IMR-90 (cell line): ENCODE data around the gene UNC5A. TPM values are rescaled to one million over a fixed set of nuclear protein-coding genes. Genes with fewer than 3 reads are reported as not detected.

Source experiments
- ATAC-seq: fragments of 200-7000 bp; cut with Tn5 transposase; 2 replicates; pipeline ENCODE4 v1.9.1; 2020; ENCODE audit warnings: low read depth, mild to moderate bottlenecking, moderate library complexity
- BruUV-seq: library from RNA; stranded (reverse); fragments of 400-500 nt; replicated peaks from 2 replicates; lab custom pipeline; 2021; lab: Mats Ljungman, UMichigan
- CTCF ChIA-PET: fragments of 300-600 bp; formaldehyde crosslinking; extraction: SDS; loops from one replicate; lab custom pipeline; 2021; ENCODE audit warnings: antibody characterized with exemption; lab: Yijun Ruan, JAX
- POLR2A ChIA-PET: fragments of 300-600 bp; sonication (Branson Sonifier 250); formaldehyde crosslinking; loops from one replicate; lab custom pipeline; 2022; ENCODE audit warnings: antibody characterized with exemption; ENCODE audit not compliant: unreplicated experiment; lab: Charles Lee
- DNase-seq: peaks from one replicate; pipeline ENCODE4 v3.0.0; 2013
- H2AFZ ChIP-seq: replicated peaks from 2 replicates; pipeline ENCODE3; 2013; ENCODE audit warnings: low read length, mild to moderate bottlenecking; ENCODE audit not compliant: poor library complexity
- H2AK5ac ChIP-seq: 2 replicates; pipeline ENCODE4 v1.6.1; 2013; ENCODE audit warnings: low read depth, low read length, inconsistent platforms
- H2AK9ac ChIP-seq: replicated peaks from 2 replicates; pipeline ENCODE3; 2013; ENCODE audit warnings: mild to moderate bottlenecking, low read depth, low read length, moderate library complexity; ENCODE audit not compliant: poor library complexity
- H2BK120ac ChIP-seq: 2 replicates; pipeline ENCODE4 v1.6.1; 2013; ENCODE audit warnings: low read depth, low read length, inconsistent platforms
- H2BK15ac ChIP-seq: 3 replicates; pipeline ENCODE4 v1.6.1; 2013; ENCODE audit warnings: low read depth, low read length, inconsistent platforms
- H2BK20ac ChIP-seq: 2 replicates; pipeline ENCODE4 v1.6.1; 2013; ENCODE audit warnings: low read depth, mild to moderate bottlenecking, inconsistent platforms, low read length, moderate library complexity
- H2BK5ac ChIP-seq: 2 replicates; pipeline ENCODE4 v1.6.1; 2013; ENCODE audit warnings: mild to moderate bottlenecking, low read depth, low read length, inconsistent platforms; ENCODE audit not compliant: poor library complexity, severe bottlenecking
- H3K14ac ChIP-seq: replicated peaks from 2 replicates; pipeline ENCODE4 v1.6.1; 2013; ENCODE audit warnings: low read depth, low read length, inconsistent platforms
- H3K18ac ChIP-seq: 2 replicates; pipeline ENCODE4 v1.6.1; 2013; ENCODE audit warnings: low read depth, low read length, control low read depth
- H3K23ac ChIP-seq: 2 replicates; pipeline ENCODE4 v1.6.1; 2013; ENCODE audit warnings: low read depth, low read length, inconsistent platforms
- H3K27ac ChIP-seq: 2 replicates; pipeline ENCODE4 v1.5.1; 2013; ENCODE audit warnings: mild to moderate bottlenecking, control low read depth, low read length; ENCODE audit not compliant: insufficient read depth
- H3K27me3 ChIP-seq: 2 replicates; pipeline ENCODE4 v1.6.1; 2013; ENCODE audit warnings: low read length; ENCODE audit not compliant: control insufficient read depth, insufficient read depth
- H3K36me3 ChIP-seq: 2 replicates; pipeline ENCODE4 v1.6.1; 2013; ENCODE audit warnings: low read length, mixed read lengths; ENCODE audit not compliant: control insufficient read depth, insufficient read depth
- H3K4ac ChIP-seq: 2 replicates; pipeline ENCODE4 v1.6.1; 2013; ENCODE audit warnings: low read depth, low read length, inconsistent platforms
- H3K4me1 ChIP-seq: 2 replicates; pipeline ENCODE4 v1.6.1; 2013; ENCODE audit warnings: low read length, mixed read lengths; ENCODE audit not compliant: control insufficient read depth, insufficient read depth
- H3K4me2 ChIP-seq: 2 replicates; pipeline ENCODE4 v1.6.1; 2013; ENCODE audit warnings: low read depth, mild to moderate bottlenecking, control low read depth, low read length, moderate library complexity
- H3K4me3 ChIP-seq: 2 replicates; pipeline ENCODE4 v1.5.1; 2013; ENCODE audit warnings: low read depth, mild to moderate bottlenecking, control low read depth, low read length, moderate library complexity; ENCODE audit not compliant: insufficient read depth
- H3K56ac ChIP-seq: 2 replicates; pipeline ENCODE4 v1.6.1; 2013; ENCODE audit warnings: low read length, inconsistent platforms; ENCODE audit not compliant: insufficient read depth; ENCODE audit errors: extremely low read depth
- H3K79me1 ChIP-seq, 2 experiments: 2 replicates each; pipeline ENCODE4 v1.6.1; 2013; ENCODE audit warnings: low read length in 2 of 2, inconsistent platforms in 1 of 2, low read depth in 1 of 2
- H3K9ac ChIP-seq: 2 replicates; pipeline ENCODE4 v1.6.1; 2013; ENCODE audit warnings: low read depth, low read length, control low read depth
- H3K9me1 ChIP-seq: 2 replicates; pipeline ENCODE4 v1.6.1; 2013; ENCODE audit warnings: low read length, inconsistent platforms; ENCODE audit not compliant: insufficient read depth
- H3K9me3 ChIP-seq: 2 replicates; pipeline ENCODE4 v1.6.1; 2013; ENCODE audit warnings: low read length; ENCODE audit not compliant: control insufficient read depth, insufficient read depth
- H4K20me1 ChIP-seq: 2 replicates; pipeline ENCODE4 v1.6.1; 2013; ENCODE audit warnings: low read length, inconsistent platforms; ENCODE audit not compliant: insufficient read depth
- H4K5ac ChIP-seq: 2 replicates; pipeline ENCODE4 v1.6.1; 2013; ENCODE audit warnings: mild to moderate bottlenecking, low read depth, low read length, control low read depth
- H4K8ac ChIP-seq, 2 experiments: 2 replicates each; pipeline ENCODE4 v1.6.1; 2013; ENCODE audit warnings: low read depth in 2 of 2, low read length in 2 of 2, control low read depth in 1 of 2, inconsistent platforms in 1 of 2
- H4K91ac ChIP-seq: 2 replicates; pipeline ENCODE4 v1.6.1; 2013; ENCODE audit warnings: low read depth, low read length, inconsistent platforms; ENCODE audit not compliant: insufficient read depth
- BHLHE40 ChIP-seq: fragments of 150-350 bp; IDR thresholded peaks from 2 replicates; pipeline ENCODE4 v1.6.1; 2016; ENCODE audit warnings: mild to moderate bottlenecking, low read depth, low read length
- CEBPB ChIP-seq: IDR thresholded peaks from 2 replicates; pipeline ENCODE4 v1.6.1; 2012; ENCODE audit warnings: low read depth, low read length, improper control_type of control experiment
- CHD1 ChIP-seq: IDR thresholded peaks from 2 replicates; pipeline ENCODE4 v1.6.1; 2012; ENCODE audit warnings: low read depth, low read length, improper control_type of control experiment
- CTCF ChIP-seq: conservative IDR thresholded peaks from 2 replicates; pipeline ENCODE4 v1.5.1; 2012; ENCODE audit warnings: mild to moderate bottlenecking, low read depth, low read length, improper control_type of control experiment
- ELK1 ChIP-seq: fragments of 150-350 bp; IDR thresholded peaks from 2 replicates; pipeline ENCODE4 v1.6.1; 2016; ENCODE audit warnings: low read depth, mild to moderate bottlenecking, low read length, moderate library complexity, borderline replicate concordance
- FOS ChIP-seq: fragments of 150-350 bp; IDR thresholded peaks from 2 replicates; pipeline ENCODE4 v1.6.1; 2016; ENCODE audit warnings: low read depth, low read length
- MAFK ChIP-seq: IDR thresholded peaks from 2 replicates; pipeline ENCODE4 v1.6.1; 2012; ENCODE audit warnings: low read depth, low read length, improper control_type of control experiment
- MAZ ChIP-seq: IDR thresholded peaks from 2 replicates; pipeline ENCODE4 v1.6.1; 2012; ENCODE audit warnings: low read depth, mild to moderate bottlenecking, low read length, improper control_type of control experiment, moderate library complexity, borderline replicate concordance
- MXI1 ChIP-seq: IDR thresholded peaks from 2 replicates; pipeline ENCODE4 v1.6.1; 2012; ENCODE audit warnings: low read depth, mild to moderate bottlenecking, low read length, moderate library complexity, borderline replicate concordance
- NFE2L2 ChIP-seq: fragments of 150-350 bp; IDR thresholded peaks from 2 replicates; pipeline ENCODE4 v1.6.1; 2016; ENCODE audit warnings: low read depth, mild to moderate bottlenecking, low read length
- POLR2A ChIP-seq: IDR thresholded peaks from 2 replicates; pipeline ENCODE4 v1.6.1; 2012; ENCODE audit warnings: mild to moderate bottlenecking, low read depth, low read length
- RAD21 ChIP-seq: IDR thresholded peaks from 2 replicates; pipeline ENCODE4 v1.6.1; 2012; ENCODE audit warnings: low read length, improper control_type of control experiment
- RCOR1 ChIP-seq: IDR thresholded peaks from 2 replicates; pipeline ENCODE4 v1.6.1; 2012; ENCODE audit warnings: mild to moderate bottlenecking, low read length, improper control_type of control experiment; ENCODE audit not compliant: insufficient replicate concordance
- RFX5 ChIP-seq: IDR thresholded peaks from 2 replicates; pipeline ENCODE4 v1.8.0; 2012; ENCODE audit warnings: low read depth, mild to moderate bottlenecking, low read length, moderate library complexity
- SMC3 ChIP-seq: fragments of 150-350 bp; IDR thresholded peaks from 2 replicates; pipeline ENCODE4 v1.6.1; 2016; ENCODE audit warnings: low read depth, mild to moderate bottlenecking, antibody characterized with exemption, low read length, moderate library complexity
- USF2 ChIP-seq: fragments of 150-350 bp; IDR thresholded peaks from 2 replicates; pipeline ENCODE4 v1.6.1; 2017; ENCODE audit warnings: mild to moderate bottlenecking, antibody characterized with exemption, low read length, low read depth
- WGBS, 2 experiments: methylation state at CpG; one replicate each; pipeline versions ENCODE4 v1.1.5 to v1.1.7; 2013; ENCODE audit warnings: missing lambda C conversion rate in 2 of 2; ENCODE audit not compliant: insufficient read length in 1 of 2; ENCODE audit errors: extremely low coverage in 2 of 2; 5-methylcytosine and 5-hydroxymethylcytosine counted together
- dilution Hi-C: fragments of 300-500 bp; cut with HindIII; formaldehyde crosslinking; loops from one replicate; pipeline ENCODE4 v1.14.3; 2018; ENCODE audit warnings: low sequenced_read_pairs; ENCODE audit not compliant: unreplicated experiment
- in situ Hi-C: fragments of 300-500 bp; cut with MboI; formaldehyde crosslinking; loops from 3 replicates; pipeline ENCODE4 v1.14.3; 2019; ENCODE audit warnings: low sequenced_read_pairs, inconsistent platforms, mixed read lengths
- intact Hi-C: fragments of 100-400 bp; cut with micrococcal nuclease; formaldehyde crosslinking; loops from 2 replicates; pipeline ENCODE4 v1.10.0; 2022
- polyA plus RNA-seq, 3 experiments: library from polyadenylated mRNA; depleted of rRNA; stranded (reverse); fragments of >200 nt; gene quantifications; 2 replicates each; pipeline ENCODE4 v1.2.3, GENCODE V29; 2012; ENCODE audit warnings: low replicate concordance in 1 of 3
- total RNA-seq: library from RNA; depleted of rRNA; stranded (reverse); fragments of >200 nt; gene quantifications from 2 replicates; pipeline ENCODE4 v1.2.3, GENCODE V29; 2012

The UNC5A gene
- total and polyA plus RNA-seq, 2 of the 4 experiments (the other 2 are of a cell fraction), result not detected

GRCh38 chr5:176921714-176922113, 111.4 kb downstream of the UNC5A start:
- Histone ChIP-seq H2AK9ac (no peak overlapping the region), H4K91ac (no peak overlapping the region), H3K27ac (no peak overlapping the region), H3K4me3 (no peak overlapping the region), H3K79me1 (peaks cover 14 to 28% of the 10 kb centered on the region in 2 experiments), H4K5ac (no peak overlapping the region), H3K36me3 (0 out of 2 replicates have a peak, but pooled peaks cover 3% of the 10 kb centered on the region), H2BK5ac (no peak overlapping the region), H3K4ac (no peak overlapping the region), H3K14ac (no peak overlapping the region), H3K18ac (no peak overlapping the region), H3K27me3 (no peaks in the 10 kb centered on the region), H4K8ac (no peak overlapping the region), H2AK5ac (no peak overlapping the region), H4K20me1 (peaks cover 7% of the 10 kb centered on the region), H3K4me2 (no peak overlapping the region), H3K23ac (no peak overlapping the region), H2AFZ (no peak overlapping the region), H2BK120ac (no peak overlapping the region), H3K9ac (no peak overlapping the region), H3K9me1 (peaks cover 3% of the 10 kb centered on the region; the same call in 1 of the 2 replicates), H2BK20ac (no peak overlapping the region), H2BK15ac (no peak overlapping the region), H3K4me1 (peaks cover 6% of the 10 kb centered on the region; the same call in 1 of the 2 replicates), H3K9me3 (no peaks in the 10 kb centered on the region), H3K56ac (no peak overlapping the region)
- in situ Hi-C loops, result no loop called here
- DNase-seq, result peak; percentile 21
- dilution Hi-C loops, result no loop called here
- WGBS, 2 experiments, result 40% methylated on average over 1 of the region's 3 CpGs; no CpG with 5 or more reads in 1 of the 2 experiments
- ChIA-PET POLR2A (no interaction called here), CTCF (interaction anchor here (0.5 kb wide), 1 partner anchor 105 kb away, joined by 3 read pairs; no protein-coding TSS in a partner anchor)
- intact Hi-C loops, result no loop called here
- BruUV-seq, result no TSS peak
- no peak for TF ChIP-seq RAD21
- no peak for TF ChIP-seq SMC3
- no peak for TF ChIP-seq USF2
- TF ChIP-seq POLR2A, result no peak
- no peak for TF ChIP-seq RCOR1
- no peak for TF ChIP-seq CEBPB
- TF ChIP-seq FOS, result no peak
- no peak for TF ChIP-seq CHD1
- TF ChIP-seq NFE2L2, result no peak
- no peak for TF ChIP-seq CTCF
- TF ChIP-seq BHLHE40, result no peak
- TF ChIP-seq RFX5, result no peak
- TF ChIP-seq MXI1, result no peak
- no peak for TF ChIP-seq MAFK
- no peak for TF ChIP-seq MAZ
- TF ChIP-seq ELK1, result no peak
- no peak for ATAC-seq
